HG02623 (cell line): ENCODE data around the gene SLC9C1.

Experiments
- ATAC-seq: cut with Tn5 transposase; IDR thresholded peaks from one replicate; pipeline ENCODE4 v1.9.1; 2021; ENCODE audit warnings: moderate library complexity; ENCODE audit not compliant: unreplicated experiment

The SLC9C1 gene

DNA sequence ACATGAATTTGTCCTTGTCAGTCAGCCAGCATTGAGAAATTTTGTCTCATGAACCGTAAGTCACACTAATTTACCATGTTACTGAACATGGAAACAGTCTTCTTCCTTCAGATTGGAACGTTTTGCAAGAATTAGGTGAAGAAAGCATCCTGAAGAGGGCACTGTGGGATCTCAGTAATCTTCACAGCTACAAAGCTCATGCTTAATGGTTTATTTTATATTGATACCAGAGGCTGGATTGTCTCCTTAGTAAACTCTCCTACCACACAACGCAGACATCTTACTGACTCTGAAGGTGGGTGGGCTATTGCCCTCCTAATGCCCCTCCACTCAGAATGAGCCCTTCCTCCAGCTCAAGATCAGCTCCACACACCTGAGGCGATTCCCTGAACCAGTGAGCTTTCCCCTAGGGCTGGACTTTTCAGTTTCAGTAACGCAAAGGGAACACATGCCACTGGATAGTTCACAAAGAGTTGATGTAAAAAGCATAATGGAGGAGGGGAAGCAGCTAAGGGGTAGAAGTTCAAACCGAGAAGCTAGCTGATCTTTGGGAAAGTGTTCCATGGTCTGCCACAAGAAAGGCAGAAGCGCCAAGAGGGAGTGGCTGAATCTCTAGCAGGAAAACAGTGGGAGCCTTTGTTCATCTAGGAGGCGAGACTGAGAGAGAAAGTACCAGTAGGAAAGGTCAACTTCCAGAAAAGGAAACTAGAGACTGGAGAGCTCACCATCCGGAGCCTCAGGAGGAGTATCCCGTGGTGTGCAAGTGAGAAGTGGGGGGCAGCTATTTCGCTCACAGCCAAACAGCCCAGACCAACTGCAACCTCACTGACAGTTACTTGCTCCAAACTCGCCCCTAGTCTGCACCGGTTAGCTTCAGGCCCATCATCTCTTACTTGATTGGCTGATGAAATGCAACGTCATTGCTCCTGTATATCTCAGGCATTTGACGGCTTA is at the start of gene SLC9C1:
TSS of gene SLC9C1 (minus strand) at position 849 of the 954 bp plus-strand sequence. CDS start 7,425 bp downstream, outside the sequence.
- peak; percentile 51 for ATAC-seq

DNA sequence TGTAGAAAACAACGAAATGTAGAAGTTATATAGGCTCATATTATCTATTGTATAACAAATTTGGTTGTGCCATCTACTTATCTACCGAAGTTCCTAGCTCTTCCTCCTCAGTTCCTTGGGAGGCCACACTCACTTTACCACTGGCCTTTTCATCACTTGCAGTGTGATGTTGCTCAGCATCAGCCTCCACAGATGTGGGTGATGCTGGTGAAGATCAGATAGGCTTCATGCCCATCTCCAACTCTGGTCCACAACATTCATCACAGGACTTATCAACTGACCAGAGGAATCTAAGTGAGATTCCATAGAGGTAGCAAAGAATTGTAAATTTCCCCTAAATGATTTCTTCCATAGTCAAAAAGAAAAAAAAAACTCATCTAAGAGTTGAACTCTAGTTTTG is 47.4 kb upstream of the SLC9C1 start:
- no peak for ATAC-seq

DNA sequence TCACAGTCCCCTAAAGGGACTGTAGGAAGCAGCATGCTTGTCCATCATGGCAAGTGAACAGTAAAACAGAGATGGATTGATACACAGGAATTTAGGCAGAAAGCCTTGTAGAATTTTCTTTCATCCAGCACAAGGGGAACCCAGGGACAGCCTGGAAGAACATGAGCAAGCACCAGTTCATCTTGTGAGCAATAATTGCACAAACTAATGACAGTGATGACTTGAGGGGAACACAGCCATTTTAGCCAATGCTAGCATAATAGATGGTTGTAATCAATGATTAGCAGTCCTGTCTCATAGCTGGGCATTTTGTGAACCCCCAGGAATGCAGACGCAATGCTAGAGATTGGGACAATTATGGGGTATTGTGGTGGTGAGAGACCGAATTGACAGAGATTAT is 45.6 kb upstream of the SLC9C1 start:
- no peak for ATAC-seq

DNA sequence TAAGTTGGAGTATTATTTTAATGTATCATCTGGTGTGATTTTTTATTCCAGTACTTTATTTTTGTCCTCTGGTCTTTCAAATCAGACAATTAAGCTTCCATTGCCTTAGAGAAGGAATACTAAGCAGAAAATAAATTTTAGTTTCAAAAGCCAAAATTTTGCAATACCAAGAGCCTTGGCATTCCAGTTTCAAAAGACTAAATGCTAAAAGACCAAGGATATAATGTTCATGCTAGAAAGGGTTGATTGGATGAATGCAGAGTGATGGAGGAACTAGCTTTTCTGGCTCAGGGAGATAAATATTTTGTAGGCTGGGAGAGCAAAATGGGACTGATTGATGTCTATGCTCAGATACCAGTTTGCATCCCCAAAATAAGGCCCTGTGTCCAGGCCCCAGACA is 45.1 kb upstream of the SLC9C1 start:
- no peak for ATAC-seq

DNA sequence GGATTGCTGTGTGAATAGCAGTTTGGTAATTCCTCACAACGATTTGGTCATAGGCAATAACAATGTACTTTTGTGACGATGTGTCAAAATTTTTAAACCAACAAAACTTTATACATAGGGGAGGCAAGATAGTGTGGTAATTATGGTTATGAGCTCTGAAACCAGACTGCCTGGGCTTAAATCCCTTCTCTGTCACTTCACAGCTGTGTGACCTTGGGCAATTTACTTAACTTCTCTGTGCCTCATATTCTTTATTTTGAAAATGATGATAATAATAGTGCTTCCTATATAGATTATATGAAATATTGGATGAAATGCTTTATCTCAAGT is 44.7 kb upstream of the SLC9C1 start:
- no peak for ATAC-seq

DNA sequence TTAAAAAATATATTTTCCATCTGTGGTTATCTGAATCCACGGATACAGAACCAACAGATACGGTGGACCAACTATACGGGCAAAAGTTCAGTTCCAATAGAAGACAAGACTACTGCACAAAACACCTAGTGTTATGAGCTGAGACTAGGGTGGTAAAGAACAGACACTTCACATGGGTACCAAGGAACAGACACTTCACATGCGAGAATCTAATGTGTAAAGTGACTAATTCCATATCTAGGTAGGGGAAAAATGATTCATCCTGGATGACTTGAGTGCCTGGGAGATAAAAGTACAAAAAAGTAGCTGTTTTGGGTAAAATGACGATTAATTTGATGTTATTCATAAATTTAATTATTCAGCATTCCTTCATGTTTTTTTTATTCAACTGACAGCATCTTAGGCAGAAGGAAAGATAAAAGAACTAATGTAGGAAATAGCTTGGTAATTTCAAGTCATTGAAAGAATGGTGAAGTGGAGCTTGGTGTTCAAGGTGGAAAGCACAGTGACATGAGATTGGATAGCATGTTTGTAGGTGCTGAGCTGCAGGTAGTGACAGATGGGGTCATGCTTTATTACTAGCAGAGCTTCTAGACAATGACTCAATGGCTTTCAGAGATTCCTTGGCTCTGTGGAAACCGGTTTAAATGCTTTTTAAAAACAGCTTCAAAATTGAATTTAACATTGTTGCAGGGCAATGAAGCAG is 44.2 kb upstream of the SLC9C1 start:
- no peak for ATAC-seq

DNA sequence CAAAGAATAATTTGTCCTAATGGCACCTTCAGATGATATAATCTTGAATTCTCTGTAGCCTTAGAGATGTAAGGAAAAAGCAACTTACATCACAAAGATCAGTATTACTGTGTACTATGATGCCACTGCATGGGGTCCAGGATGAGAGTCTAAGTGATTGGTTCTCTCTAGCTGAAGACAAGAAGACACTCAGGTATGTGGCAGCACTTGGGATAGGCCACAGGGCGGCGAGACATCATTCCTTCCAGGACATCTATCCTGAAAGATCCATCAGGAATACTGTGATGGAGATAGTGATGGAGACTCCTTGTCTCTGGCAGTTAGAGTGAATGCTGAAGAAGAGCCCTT is 41.4 kb upstream of the SLC9C1 start:
- no peak for ATAC-seq

DNA sequence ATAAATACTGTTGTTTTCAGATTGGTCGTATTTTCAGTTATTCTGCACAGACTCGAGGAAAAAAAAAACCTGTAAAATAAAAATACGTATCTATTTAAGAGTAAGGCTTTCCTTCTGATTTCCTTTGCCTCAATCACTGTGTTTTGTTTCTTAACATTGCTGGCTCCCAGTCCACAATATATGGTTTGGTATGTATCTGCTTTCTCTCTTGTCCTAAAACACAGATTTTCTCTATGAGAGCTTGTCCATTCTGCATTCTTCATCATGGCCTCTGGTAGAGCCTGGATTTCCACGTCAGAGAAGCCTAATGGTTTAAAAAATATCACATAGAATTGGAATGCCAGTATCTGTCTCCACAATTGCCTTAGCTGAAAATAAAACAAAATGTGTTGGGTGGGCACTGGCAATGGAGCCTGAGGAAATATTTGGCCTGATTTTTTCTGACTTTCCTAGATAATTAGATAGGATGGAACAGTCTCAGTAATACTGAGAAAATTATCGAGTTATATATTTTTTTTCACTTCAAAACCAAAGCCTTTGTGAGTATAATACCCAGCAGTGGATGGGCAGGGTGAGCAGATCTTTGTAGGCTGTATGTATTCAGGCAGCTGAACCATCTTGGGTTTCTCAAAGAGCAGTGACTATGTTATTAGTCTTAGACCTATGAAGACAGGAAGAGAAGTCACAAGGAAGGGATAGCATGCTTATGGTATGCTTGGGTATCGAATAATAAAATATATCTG is 40.8 kb upstream of the SLC9C1 start:
- no peak for ATAC-seq

DNA sequence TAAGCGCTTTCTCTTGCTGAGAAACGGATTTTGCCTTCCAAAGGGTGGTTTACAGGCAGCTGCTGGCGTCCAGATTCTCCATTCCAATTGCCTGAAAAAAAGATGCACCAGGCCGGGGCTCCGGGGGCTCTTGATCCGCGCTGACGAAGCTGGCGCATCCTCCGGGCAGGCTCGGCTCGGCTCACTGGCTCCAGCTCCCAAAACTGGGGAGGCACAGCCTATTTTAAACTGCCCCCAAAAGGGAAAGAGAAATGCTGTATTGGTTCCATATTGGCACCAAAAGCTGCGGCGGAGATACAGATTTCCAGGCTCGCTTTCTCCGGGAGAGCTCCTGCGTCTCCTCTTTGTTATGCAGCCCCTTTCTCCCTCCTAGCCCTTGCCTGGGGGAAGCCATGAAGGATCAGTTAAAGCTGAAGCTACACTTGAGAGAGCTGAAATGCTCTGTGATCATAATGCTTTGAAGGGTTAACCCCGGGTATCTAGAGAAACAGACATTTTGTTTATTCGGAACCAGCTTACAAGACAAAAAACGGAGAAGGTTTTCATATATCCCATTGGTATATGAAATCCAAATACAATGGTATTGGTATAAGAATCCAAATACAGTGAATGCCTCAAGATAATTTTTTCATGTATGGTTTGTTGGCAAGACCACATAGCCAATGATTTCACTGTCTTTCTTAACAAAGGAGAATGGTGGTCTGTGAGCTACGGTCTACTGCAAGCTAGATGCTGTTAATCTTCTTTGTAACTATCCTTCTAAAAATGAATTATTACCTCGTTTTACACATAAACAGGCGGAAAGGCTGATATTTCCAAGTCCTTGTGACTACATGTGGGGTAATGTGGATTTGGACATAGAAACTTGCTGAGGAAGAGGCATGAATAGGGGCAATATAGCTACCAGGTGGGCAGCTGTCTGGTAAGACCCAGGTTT is 39.6 kb upstream of the SLC9C1 start:
- peak; percentile 31 for ATAC-seq

DNA sequence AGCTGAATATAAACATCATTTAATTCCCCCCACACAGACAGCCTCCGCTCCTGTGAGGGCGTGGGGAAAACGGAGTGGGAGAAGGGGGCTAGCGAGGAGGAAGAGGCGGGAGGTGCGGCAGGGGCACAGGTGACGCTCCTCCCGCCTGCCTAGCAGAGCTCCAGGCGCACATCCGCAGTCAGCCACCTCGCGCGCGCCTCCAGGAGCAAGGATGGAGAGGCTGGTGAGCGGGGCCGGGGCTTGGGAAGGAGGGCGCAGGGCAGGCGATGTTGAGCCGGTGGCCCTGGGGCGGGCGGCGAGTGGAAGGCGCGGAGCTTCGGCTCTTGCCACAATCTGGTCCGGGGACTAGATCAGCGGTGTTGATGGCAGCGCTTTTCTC is 39.0 kb upstream of the SLC9C1 start, which contains the start of gene CD200:
TSS of gene CD200 (plus strand) at position 155 of the 379 bp plus-strand sequence. CDS start at position 212, 57 bp downstream.
- ATAC-seq, result peak; percentile 51

DNA sequence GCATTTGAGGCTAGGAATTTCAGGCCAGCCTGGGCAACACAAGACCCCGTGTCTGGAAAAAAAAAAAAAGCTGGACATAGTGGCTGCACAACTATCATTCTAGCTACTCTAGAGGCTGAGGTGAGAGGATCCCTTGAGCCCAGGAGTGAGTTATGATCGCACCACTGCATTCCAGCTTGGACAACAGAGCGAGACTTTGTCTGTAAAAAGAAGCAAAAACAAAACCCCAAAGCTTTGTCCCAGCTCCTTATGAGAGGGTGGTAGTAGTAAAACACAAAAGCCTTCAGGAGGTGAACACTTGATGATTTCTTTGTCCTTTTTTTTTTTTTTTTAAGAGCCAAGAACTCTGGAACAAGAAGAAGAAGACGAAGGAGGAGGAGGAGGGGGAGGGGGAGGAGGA is 37.8 kb upstream of the SLC9C1 start:
- ATAC-seq, result no peak

DNA sequence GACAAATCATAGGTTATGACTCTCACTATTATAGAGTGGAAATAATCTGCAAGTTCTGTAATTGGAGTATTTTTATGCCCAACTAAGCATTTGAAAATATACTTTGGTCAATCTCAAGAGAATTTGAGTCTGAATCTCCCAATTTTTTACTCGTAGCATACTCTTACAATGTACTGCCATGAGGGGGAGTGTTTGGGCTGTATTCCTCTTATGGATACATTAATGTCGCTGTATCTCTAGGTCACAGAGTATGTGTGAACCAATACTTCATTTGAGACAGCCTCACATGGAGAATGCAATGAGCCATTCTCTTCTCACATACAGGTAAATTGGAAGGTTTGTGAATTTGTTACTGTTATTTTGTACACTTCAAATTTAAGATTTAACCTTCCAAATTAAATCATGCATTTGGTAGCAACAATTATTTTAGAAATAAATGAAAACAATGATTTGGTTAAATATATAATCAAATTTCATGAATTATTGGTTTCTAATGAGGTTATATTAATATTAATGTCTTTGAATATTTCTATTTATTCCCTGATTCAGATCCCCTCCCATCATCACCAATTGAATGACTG is 33.4 kb upstream of the SLC9C1 start:
- peak; percentile 93 for ATAC-seq

DNA sequence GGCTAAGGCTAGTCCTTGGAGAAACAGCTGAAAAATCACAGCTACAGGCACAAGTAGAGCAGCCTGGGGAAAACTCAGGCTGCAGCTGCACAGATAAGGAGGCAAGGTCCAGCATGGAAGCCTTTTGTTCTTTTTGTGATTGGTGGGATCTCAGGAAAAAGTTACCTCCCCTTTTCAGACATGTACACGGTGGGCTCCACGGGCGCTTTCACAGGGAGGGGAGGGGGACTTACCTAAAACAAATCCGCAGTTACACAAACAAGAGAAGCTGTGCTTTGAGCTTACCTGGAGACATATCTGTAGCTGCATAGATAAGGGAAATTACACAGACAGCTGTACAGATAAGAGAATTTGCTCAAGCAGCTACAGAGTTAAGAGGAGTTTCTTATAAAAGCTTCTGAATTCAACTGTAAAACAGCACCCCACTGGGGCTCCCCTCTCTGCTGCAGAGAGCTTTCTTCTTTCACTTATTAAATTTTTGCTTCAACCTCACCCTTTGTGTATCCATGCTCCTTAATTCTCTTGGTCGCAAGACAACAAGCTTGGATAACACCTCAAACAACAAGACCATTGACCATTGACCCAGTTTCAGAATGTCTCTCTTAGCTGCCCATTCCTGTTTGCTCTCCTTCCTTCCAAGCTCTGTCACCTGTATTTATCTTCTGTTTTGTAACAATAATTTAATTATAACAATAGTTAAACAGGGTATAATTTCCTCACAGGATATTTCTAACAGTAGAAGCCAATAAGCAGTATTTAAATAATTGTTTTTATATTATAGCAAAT is 28.0 kb upstream of the SLC9C1 start:
- ATAC-seq, result no peak

DNA sequence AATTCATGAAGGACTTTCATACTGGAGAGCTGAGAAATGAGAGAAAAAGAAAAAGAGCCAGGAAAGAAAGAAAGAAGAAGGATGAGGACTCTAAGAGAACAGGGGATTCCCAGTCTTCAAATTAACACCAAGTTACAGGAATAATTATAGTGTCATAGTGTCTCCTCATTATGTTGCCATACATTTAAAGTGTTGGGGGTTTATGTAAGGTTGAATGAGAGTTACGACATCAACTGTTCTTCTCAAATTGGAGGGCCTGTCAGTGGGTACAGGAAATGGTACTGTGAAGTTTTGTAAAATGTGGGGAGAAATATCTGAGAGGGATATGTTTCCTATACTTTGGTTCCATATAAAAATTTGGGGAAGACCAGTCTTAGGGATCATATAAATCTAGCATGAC is 26.7 kb upstream of the SLC9C1 start:
- ATAC-seq, result no peak

DNA sequence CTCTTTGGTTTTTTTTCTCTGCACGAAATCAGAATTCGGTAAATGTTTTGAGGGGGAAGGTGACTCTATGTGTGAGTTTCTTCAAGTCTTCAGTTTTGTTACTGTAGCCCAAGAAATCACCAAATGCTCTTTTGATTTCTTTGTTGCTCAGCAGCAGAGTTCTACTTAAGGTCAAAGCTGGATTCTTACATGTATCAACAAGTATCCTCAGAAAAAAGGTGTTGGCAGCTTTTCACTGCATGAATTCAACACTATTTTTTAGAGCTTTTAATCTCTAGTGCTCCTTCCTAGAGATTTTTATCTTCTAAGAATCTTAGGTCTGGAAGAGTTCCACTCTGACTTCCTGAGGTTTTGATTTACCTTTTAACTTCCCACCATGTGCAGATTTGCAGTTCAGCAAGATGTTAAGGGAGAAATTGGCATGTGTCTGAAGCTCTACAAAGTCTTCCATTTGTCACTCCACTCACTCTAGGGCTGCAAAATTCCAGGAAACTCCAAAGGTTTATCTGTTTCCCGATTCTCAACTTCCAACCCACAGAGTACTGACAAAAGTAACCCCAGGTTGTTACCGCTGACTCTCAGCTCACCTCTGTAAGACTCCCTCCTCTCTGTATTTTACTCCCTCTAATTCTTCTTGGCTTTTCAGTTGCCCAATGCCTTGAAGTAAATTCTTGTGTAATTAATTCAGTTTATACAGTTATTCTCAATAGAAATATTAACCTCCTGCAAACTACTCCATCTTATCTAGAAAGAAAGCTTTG is 25.7 kb upstream of the SLC9C1 start:
- ATAC-seq, result no peak

DNA sequence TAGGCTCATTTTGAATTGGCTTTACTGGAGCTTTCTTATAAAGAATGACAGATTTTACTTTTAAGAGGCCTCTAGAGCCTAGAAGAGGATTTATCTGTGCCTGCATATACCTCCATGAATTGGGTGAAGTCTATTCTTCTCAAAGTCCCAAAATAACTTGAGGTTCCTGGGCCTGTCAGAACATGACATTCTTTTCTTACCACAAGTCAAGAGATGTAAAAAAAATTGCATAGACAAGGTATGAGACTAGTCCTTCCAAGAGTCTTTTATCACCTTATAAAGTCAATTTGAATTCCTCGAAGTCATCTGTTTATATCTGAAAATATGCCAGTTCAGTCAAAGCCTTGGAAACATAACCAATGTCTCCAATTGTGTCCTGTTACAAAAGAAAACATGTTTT is 21.8 kb upstream of the SLC9C1 start:
- no peak for ATAC-seq

DNA sequence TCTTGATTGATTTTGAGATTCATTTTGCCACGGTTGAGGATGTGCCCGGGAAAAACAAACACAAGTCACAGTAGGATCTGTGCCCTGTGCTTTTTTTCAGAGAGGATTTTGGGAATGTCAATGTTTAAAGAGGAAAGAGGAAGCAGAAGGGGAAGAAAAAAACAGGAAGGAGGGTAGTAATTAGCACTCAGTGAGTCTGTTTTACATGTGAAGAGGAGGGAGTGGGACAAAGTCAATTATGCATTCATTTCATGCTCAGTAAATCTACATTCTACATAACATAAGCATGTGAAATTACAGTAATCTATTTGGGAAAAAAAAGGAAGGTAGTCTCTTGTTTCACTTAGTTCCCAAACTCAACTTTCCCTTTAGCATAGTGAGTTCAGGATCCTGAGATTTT is 20.6 kb upstream of the SLC9C1 start:
- ATAC-seq, result no peak

DNA sequence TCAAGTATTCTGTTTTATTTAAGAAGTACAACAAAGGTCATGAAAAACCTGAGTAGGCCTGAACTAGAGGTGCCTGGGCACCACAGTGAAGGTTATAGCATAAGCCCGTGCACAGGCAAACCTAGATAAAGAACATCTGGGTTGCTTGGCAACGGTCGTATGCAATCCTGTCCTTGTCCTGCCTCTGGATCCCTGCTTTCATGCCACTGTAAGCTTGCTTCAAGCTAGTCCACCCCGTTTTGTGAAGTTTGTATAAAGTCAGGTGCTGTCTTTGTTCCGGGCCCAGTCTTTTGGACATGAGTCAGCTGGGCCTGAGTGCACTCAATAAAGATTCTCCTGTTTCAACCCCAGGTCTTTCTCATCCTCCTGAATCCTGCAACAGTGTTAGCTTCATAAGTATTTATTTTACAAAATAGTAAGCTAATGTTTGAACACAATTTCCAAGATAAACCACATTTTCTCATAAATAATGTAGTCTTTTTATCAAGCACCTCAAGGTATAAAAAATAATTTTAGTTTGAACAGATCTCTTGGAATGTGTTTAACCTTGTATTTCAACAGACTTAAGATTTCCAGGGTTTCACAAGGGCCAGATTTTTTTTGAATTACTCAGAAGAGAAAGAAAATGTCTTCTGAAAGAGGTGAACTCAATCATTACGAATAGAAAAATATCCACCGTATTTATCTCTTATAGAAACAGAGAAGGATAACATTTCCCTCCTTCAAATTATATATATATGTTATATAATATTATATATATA is 14.3 kb upstream of the SLC9C1 start:
- ATAC-seq, result no peak
